Measurements from ENCODE around the gene ZIK1. TPM values are rescaled to one million over a fixed set of nuclear protein-coding genes. Genes with fewer than 3 reads are reported as not detected.

ZIK1 gene
- total and polyA plus RNA-seq, 9 of the 15 experiments (the other 6 are each of a cell fraction or from before 2014, with no cell fraction given): 0.03 to 0.42 (median 0.15) TPM; not detected in 1

DNA sequence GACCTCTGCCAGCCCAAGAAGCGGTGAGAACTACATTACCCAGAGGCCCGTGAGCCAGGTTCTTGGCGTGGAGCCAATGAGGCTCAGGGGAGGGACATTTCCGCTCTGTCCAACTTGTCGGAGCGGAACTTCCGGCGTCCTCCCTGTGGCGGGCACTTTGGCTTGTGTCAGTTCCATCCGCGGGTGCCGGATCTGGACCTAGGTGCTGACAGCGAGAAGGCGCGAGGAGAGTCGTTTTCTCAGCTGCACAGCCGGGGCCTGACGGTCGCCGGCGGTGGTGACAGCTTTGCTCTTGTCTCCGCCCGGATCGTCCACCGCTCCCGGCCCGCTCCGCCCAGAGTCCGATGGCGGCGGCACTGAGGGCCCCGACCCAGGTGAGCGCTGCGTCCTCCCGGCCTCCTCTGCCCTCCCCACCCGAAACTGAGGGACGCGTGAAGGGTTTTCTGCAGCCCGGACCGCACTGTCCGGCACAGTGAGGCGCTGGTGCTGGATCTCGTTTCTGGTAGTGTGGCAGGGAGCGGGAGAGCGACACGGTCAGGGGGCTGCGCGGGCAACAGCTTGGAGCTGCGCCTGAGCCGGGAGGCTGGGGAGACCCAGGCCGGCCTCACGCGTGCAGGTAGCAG is 15.9 kb downstream of the ZIK1 start, which contains the start of gene ZNF530 (continued):
- TF ChIP-seq, protein P1, sequence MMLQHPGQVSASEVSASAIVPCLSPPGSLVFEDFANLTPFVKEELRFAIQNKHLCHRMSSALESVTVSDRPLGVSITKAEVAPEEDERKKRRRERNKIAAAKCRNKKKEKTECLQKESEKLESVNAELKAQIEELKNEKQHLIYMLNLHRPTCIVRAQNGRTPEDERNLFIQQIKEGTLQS (IDR thresholded peaks at IDR 0.05): no peak
- TF ChIP-seq, protein P1 (CRISPR knock-in tag; conservative IDR thresholded peaks at IDR 0.05): no peak
- TF ChIP-seq C11orf30 (IDR thresholded peaks at IDR 0.05; ENCODE audit: low read depth) (no peak), MYNN (IDR thresholded peaks at IDR 0.05) (no peak), MYNN (CRISPR knock-in tag; IDR thresholded peaks at IDR 0.05) (no peak), MAFK (IDR thresholded peaks at IDR 0.05; ENCODE audit: low read length) (no peak), AFF4 (CRISPR knock-in tag; IDR thresholded peaks at IDR 0.05) (no peak), ZFP36 (IDR thresholded peaks at IDR 0.05; ENCODE audit: low read depth, low read length, partially characterized antibody) (peak; percentile 70), BRF1 (IDR thresholded peaks at IDR 0.05; ENCODE audit: borderline replicate concordance, extremely low read depth, insufficient read length) (no peak), RFX7 (CRISPR knock-in tag; IDR thresholded peaks at IDR 0.05) (no peak), TRIM24 (IDR thresholded peaks at IDR 0.05) (no peak), ZBTB33 (CRISPR knock-in tag; IDR thresholded peaks at IDR 0.05) (no peak), NR2C2 (CRISPR knock-in tag; IDR thresholded peaks at IDR 0.05) (no peak), NR2C2 (tag; IDR thresholded peaks at IDR 0.05) (peak; percentile 82), ZNF589 (CRISPR knock-in tag; IDR thresholded peaks at IDR 0.05; ENCODE audit: low read depth) (no peak), NCOR1 (IDR thresholded peaks at IDR 0.05) (no peak), U2AF2 (optimal IDR thresholded peaks at IDR 0.05; ENCODE audit: low read depth, low read length) (no peak)
- TF ChIP-seq, protein P2, sequence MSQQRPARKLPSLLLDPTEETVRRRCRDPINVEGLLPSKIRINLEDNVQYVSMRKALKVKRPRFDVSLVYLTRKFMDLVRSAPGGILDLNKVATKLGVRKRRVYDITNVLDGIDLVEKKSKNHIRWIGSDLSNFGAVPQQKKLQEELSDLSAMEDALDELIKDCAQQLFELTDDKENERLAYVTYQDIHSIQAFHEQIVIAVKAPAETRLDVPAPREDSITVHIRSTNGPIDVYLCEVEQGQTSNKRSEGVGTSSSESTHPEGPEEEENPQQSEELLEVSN (IDR thresholded peaks at IDR 0.05; ENCODE audit: borderline replicate concordance in 1 of 2, extremely low read depth in 1 of 2, insufficient read depth in 1 of 2, insufficient read length in 1 of 2, low read depth in 1 of 2, low read length in 1 of 2, poor library complexity in 1 of 2, severe bottlenecking in 1 of 2): peak in 1 of 2 experiments; percentile 52
- TF ChIP-seq, protein P3, sequence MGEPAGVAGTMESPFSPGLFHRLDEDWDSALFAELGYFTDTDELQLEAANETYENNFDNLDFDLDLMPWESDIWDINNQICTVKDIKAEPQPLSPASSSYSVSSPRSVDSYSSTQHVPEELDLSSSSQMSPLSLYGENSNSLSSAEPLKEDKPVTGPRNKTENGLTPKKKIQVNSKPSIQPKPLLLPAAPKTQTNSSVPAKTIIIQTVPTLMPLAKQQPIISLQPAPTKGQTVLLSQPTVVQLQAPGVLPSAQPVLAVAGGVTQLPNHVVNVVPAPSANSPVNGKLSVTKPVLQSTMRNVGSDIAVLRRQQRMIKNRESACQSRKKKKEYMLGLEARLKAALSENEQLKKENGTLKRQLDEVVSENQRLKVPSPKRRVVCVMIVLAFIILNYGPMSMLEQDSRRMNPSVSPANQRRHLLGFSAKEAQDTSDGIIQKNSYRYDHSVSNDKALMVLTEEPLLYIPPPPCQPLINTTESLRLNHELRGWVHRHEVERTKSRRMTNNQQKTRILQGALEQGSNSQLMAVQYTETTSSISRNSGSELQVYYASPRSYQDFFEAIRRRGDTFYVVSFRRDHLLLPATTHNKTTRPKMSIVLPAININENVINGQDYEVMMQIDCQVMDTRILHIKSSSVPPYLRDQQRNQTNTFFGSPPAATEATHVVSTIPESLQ (CRISPR knock-in tag; IDR thresholded peaks at IDR 0.05): no peak

Measured in K562 (cell line).